Spinal cord (tissue), 10 donors: ENCODE results near the gene FBXL20. TPM values are rescaled to one million over a fixed set of nuclear protein-coding genes. Genes with fewer than 3 reads are reported as not detected.

Experiments
- DNase-seq, 6 donors: peaks; one replicate each; pipeline versions ENCODE4 v3.0.0 to v3.0.0-alpha.2; 2013 to 2015; ENCODE audit warnings: low spot score in 6 of 6, low read depth in 4 of 6
- H3K27ac ChIP-seq: one replicate; pipeline ENCODE4 v1.5.1; 2013; ENCODE audit warnings: low read depth, low read length, control low read depth
- H3K27me3 ChIP-seq: one replicate; pipeline ENCODE4 v1.6.1; 2013; ENCODE audit warnings: low read length; ENCODE audit not compliant: control insufficient read depth, insufficient read depth
- H3K36me3 ChIP-seq: one replicate; pipeline ENCODE4 v1.6.1; 2013; ENCODE audit warnings: low read length; ENCODE audit not compliant: control insufficient read depth, insufficient read depth
- H3K4me1 ChIP-seq: one replicate; pipeline ENCODE4 v1.6.1; 2013; ENCODE audit warnings: low read length; ENCODE audit not compliant: control insufficient read depth, insufficient read depth
- H3K4me3 ChIP-seq: one replicate; pipeline ENCODE4 v1.5.1; 2013; ENCODE audit warnings: low read depth, low read length, control low read depth
- H3K9me3 ChIP-seq: one replicate; pipeline ENCODE4 v1.6.1; 2013; ENCODE audit warnings: low read length; ENCODE audit not compliant: control insufficient read depth, insufficient read depth
- WGBS: methylation state at CpG from one replicate; pipeline ENCODE4 v1.1.5; 2013; ENCODE audit warnings: missing lambda C conversion rate; ENCODE audit not compliant: insufficient coverage; 5-methylcytosine and 5-hydroxymethylcytosine counted together
- polyA plus RNA-seq, 2 donors: library from polyadenylated mRNA; unstranded; fragments of 120-200 nt; gene quantifications; one replicate each; pipeline ENCODE4 v1.2.1, GENCODE V29; 2013; ENCODE audit not compliant: insufficient read length in 2 of 2
- total RNA-seq, 2 donors: library from RNA; depleted of rRNA in 1 of 2; stranded (reverse); fragments of 120-200 nt in 1 of 2; fragments of >200 nt in 1 of 2; gene quantifications; one replicate each; pipeline versions ENCODE4 v1.2.3 to v1.2.4, GENCODE V29; 2013 to 2014
- donor health status: healthy.

The FBXL20 gene
- total and polyA plus RNA-seq, 4 donors, result 16.1 to 26.1 (median 19.1) TPM

- no peak for DNase-seq
- no peak overlapping the region for H3K4me3 ChIP-seq
- no peak overlapping the region for H3K27ac ChIP-seq
- peaks cover 68% of the 10 kb centered on the region for H3K36me3 ChIP-seq
- no peaks in the 10 kb centered on the region for H3K4me1 ChIP-seq
- WGBS, result 96% methylated on average over 10 of the region's 13 CpGs
- H3K9me3 ChIP-seq, result no peaks in the 10 kb centered on the region
- no peaks in the 10 kb centered on the region for H3K27me3 ChIP-seq
These were observed 8.9 kb upstream of the FBXL20 start for GRCh38 chr17:39410279-39410678.

- 100% methylated on average over 2 of the region's 2 CpGs for WGBS
- Histone ChIP-seq H3K4me1 (no peaks in the 10 kb centered on the region), H3K9me3 (no peaks in the 10 kb centered on the region), H3K27ac (no peak overlapping the region), H3K27me3 (no peaks in the 10 kb centered on the region), H3K36me3 (peaks cover 51% of the 10 kb centered on the region), H3K4me3 (no peak overlapping the region)
- no peak for DNase-seq
These were observed 6.9 kb upstream of the FBXL20 start for GRCh38 chr17:39408360-39408759.

- Histone ChIP-seq H3K4me1 (no peaks in the 10 kb centered on the region), H3K4me3 (no peak overlapping the region), H3K36me3 (peaks cover 42% of the 10 kb centered on the region), H3K9me3 (no peaks in the 10 kb centered on the region), H3K27me3 (no peaks in the 10 kb centered on the region), H3K27ac (no peak overlapping the region)
- 100% methylated on average over 1 of the region's 1 CpG for WGBS
- no peak for DNase-seq
These were observed 5.5 kb upstream of the FBXL20 start for GRCh38 chr17:39406951-39407350.

GRCh38 chr17:39405436-39405835 lies 4.0 kb upstream of the FBXL20 start:
- WGBS, result 88% methylated on average over 1 of the region's 1 CpG
- H3K36me3 ChIP-seq, result peaks cover 32% of the 10 kb centered on the region
- no peak for DNase-seq

GRCh38 chr17:39404542-39405378 lies 3.3 kb upstream of the FBXL20 start:
- no peak overlapping the region for H3K27ac ChIP-seq

More at GRCh38 chr17:39405436-39405835, 4.0 kb upstream of the FBXL20 start:
- no peak overlapping the region for H3K4me3 ChIP-seq
- H3K9me3 ChIP-seq, result no peaks in the 10 kb centered on the region
- H3K27ac ChIP-seq, result no peak overlapping the region
- no peaks in the 10 kb centered on the region for H3K27me3 ChIP-seq
- no peaks in the 10 kb centered on the region for H3K4me1 ChIP-seq

GRCh38 chr17:39402890-39403605 lies 1.6 kb upstream of the FBXL20 start:
- Histone ChIP-seq H3K4me1 (no peaks in the 10 kb centered on the region), H3K9me3 (no peaks in the 10 kb centered on the region), H3K36me3 (peaks cover 11% of the 10 kb centered on the region), H3K27ac (no peak overlapping the region), H3K4me3 (peak overlapping the region; percentile 86), H3K27me3 (no peaks in the 10 kb centered on the region)
- no peak for DNase-seq
- 48% methylated on average over 19 of the region's 22 CpGs for WGBS

More at GRCh38 chr17:39404542-39405378, 3.3 kb upstream of the FBXL20 start:
- Histone ChIP-seq H3K4me1 (no peaks in the 10 kb centered on the region), H3K36me3 (peaks cover 25% of the 10 kb centered on the region), H3K4me3 (no peak overlapping the region), H3K27me3 (no peaks in the 10 kb centered on the region), H3K9me3 (no peaks in the 10 kb centered on the region)
- no peak for DNase-seq
- 100% methylated on average over 1 of the region's 6 CpGs for WGBS

- Histone ChIP-seq H3K4me3 (peak overlapping the region; percentile 86), H3K27me3 (no peaks in the 10 kb centered on the region), H3K27ac (peak overlapping the region; percentile 92), H3K36me3 (peaks cover 5% of the 10 kb centered on the region), H3K9me3 (no peaks in the 10 kb centered on the region), H3K4me1 (no peaks in the 10 kb centered on the region)
- 0% methylated on average over 42 of the region's 53 CpGs for WGBS
- peak; percentile 77 to 98 (median 88) for DNase-seq
These were observed 941 bp upstream of the FBXL20 start for GRCh38 chr17:39402244-39402889.

GRCh38 chr17:39400547-39401411 lies 647 bp downstream of the FBXL20 start:
- Histone ChIP-seq H3K36me3 (peaks cover 2% of the 10 kb centered on the region), H3K4me1 (no peaks in the 10 kb centered on the region), H3K4me3 (peak overlapping the region; percentile 86), H3K9me3 (no peaks in the 10 kb centered on the region), H3K27ac (peak overlapping the region; percentile 78), H3K27me3 (no peaks in the 10 kb centered on the region)
- WGBS, result under 1% methylated on average over 42 of the region's 46 CpGs
- peak in 3 of 6 donors; percentile 2 to 9 (median 3) for DNase-seq

GRCh38 chr17:39399791-39400190 lies 1.6 kb downstream of the FBXL20 start:
- WGBS, result 61% methylated on average over 4 of the region's 4 CpGs
- no peaks in the 10 kb centered on the region for H3K9me3 ChIP-seq
- H3K36me3 ChIP-seq, result peaks cover 2% of the 10 kb centered on the region
- H3K27ac ChIP-seq, result no peak overlapping the region
- H3K27me3 ChIP-seq, result no peaks in the 10 kb centered on the region
- H3K4me1 ChIP-seq, result no peaks in the 10 kb centered on the region
- peak overlapping the region; percentile 86 for H3K4me3 ChIP-seq
- DNase-seq, result no peak
